Upper lobe of right lung (tissue), 1 donor: ENCODE results near the gene LRRC74A. TPM values are rescaled to one million over a fixed set of nuclear protein-coding genes. Genes with fewer than 3 reads are reported as not detected.

Experiments
- ATAC-seq: fragments of 200-7000 bp; cut with Tn5 transposase; one replicate; pipeline ENCODE4 v1.9.1; 2020; ENCODE audit warnings: mild to moderate bottlenecking, moderate library complexity
- DNase-seq: peaks from one replicate; pipeline ENCODE4 v3.0.0-alpha.2; 2020
- H3K27ac ChIP-seq: fragments of 200-600 bp; one replicate; pipeline ENCODE4 v1.8.0; 2022
- H3K27me3 ChIP-seq: fragments of 200-600 bp; one replicate; pipeline ENCODE4 v1.8.0; 2022; ENCODE audit warnings: mild to moderate bottlenecking
- H3K36me3 ChIP-seq: fragments of 200-600 bp; one replicate; pipeline ENCODE4 v1.8.0; 2022
- H3K4me1 ChIP-seq: fragments of 200-600 bp; one replicate; pipeline ENCODE4 v1.8.0; 2022
- H3K4me3 ChIP-seq: fragments of 200-600 bp; one replicate; pipeline ENCODE4 v1.8.0; 2022; ENCODE audit warnings: mild to moderate bottlenecking
- H3K9me3 ChIP-seq: fragments of 200-600 bp; one replicate; pipeline ENCODE4 v1.8.0; 2022
- intact Hi-C: fragments of 100-400 bp; cut with DNase I; formaldehyde crosslinking; loops from one replicate; pipeline ENCODE4 v1.11.0; 2022
- total RNA-seq: library from RNA; stranded (reverse); fragmentation: NEBNext Ultra II Directional; extraction: Animal tissue kit (Norgen Biotek cat#: 25700); gene quantifications from one replicate; pipeline ENCODE4 v1.2.1, GENCODE V29; 2021
- TF ChIP-seq, protein P1 (sequence below): fragments of 200-600 bp; IDR thresholded peaks from one replicate; pipeline ENCODE4 v1.8.0; 2022; ENCODE audit warnings: antibody characterized with exemption
- donor health status: DM: no; HTN: yes; CAD: no; lungs with severe emphysema.

Gene LRRC74A
- total RNA-seq, 1 donor from 2014 or later: not detected

DNA sequence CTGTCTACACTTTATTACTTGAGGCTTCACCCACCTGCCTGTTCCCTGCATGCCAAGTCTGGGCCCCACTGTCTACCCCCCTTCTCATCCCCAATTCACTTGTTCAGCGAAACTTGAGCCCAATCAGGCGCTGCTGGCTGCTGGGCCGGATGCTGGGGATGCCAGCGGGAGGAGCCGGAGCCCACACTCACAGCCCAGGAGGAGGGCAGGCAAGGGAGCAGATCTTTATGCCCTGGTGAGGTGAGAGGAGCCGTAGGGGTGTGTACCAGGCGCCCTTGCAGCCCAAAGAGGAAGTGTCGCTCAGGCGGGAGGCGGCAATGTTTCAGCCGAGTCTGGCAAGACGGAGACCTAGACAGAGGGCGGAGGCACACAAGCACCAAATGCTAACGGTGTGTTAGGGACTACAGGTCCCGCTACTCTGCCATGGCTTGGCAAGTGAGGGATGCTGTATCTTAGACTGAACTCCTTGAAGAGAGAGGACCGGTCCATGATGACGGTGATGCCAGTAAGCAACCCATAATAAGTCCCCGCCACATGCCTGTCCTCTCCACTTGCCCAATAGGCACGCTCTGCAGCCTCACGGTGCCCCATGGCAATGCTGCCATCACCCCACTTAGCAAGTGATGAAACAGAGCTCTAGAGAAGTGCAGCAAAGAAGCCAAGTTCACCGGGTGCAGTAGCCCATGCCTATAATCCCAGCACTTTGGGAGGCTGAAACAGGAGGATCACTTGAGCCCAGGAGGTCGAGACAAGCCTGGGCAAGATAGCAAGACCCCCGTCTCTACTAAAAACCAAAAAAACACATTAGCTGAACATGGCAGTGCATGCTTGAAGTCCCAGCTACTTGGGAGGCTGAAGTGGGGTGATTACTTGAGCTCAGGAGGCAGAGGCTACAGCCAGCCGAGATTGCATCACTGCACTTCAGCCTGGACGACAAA lies 41.6 kb downstream of the LRRC74A start:
- no peaks in the 10 kb centered on the region for H3K27me3 ChIP-seq
- H3K4me3 ChIP-seq: no peak overlapping the region
- intact Hi-C loops: no loop called here
- H3K36me3 ChIP-seq: no peaks in the 10 kb centered on the region
- peak; percentile 81 for DNase-seq
- no peak overlapping the region for H3K27ac ChIP-seq
- peaks cover 32% of the 10 kb centered on the region for H3K4me1 ChIP-seq
- H3K9me3 ChIP-seq: no peaks in the 10 kb centered on the region
- TF ChIP-seq, protein P1, sequence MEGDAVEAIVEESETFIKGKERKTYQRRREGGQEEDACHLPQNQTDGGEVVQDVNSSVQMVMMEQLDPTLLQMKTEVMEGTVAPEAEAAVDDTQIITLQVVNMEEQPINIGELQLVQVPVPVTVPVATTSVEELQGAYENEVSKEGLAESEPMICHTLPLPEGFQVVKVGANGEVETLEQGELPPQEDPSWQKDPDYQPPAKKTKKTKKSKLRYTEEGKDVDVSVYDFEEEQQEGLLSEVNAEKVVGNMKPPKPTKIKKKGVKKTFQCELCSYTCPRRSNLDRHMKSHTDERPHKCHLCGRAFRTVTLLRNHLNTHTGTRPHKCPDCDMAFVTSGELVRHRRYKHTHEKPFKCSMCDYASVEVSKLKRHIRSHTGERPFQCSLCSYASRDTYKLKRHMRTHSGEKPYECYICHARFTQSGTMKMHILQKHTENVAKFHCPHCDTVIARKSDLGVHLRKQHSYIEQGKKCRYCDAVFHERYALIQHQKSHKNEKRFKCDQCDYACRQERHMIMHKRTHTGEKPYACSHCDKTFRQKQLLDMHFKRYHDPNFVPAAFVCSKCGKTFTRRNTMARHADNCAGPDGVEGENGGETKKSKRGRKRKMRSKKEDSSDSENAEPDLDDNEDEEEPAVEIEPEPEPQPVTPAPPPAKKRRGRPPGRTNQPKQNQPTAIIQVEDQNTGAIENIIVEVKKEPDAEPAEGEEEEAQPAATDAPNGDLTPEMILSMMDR: no peak
- ATAC-seq: peak; percentile 66

- no peak for DNase-seq
- H3K4me1 ChIP-seq: peaks cover 27% of the 10 kb centered on the region
- TF ChIP-seq, protein P1: no peak
- H3K27me3 ChIP-seq: no peaks in the 10 kb centered on the region
- H3K27ac ChIP-seq: no peak overlapping the region
- intact Hi-C loops: no loop called here
- no peaks in the 10 kb centered on the region for H3K36me3 ChIP-seq
- no peak for ATAC-seq
- no peaks in the 10 kb centered on the region for H3K9me3 ChIP-seq
- no peak overlapping the region for H3K4me3 ChIP-seq
Observed at GRCh38 chr14:76868454-76869170, 42.4 kb downstream of the LRRC74A start.

DNA sequence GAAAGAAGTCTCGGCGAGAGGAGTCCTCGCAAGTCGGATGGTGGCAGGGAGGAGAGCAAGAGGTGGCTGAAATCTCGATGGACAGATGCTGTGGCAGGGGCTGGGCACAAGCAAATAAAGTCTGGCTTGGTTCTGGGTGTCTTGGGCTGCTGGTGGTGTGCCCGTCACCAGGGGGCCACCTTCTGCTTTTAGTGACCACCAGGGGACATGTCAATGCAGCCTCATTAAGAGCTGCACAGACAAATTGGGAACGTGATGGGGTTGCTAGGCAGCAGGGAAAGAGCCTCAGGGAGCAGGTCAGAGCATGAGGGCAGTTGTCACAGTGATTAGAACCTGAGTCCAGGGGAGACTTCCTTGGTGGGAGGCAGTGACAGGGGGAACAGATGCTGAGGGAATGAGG lies 44.0 kb downstream of the LRRC74A start:
- intact Hi-C loops: no loop called here
- DNase-seq (no peak), ATAC-seq (no peak)
- H3K36me3 ChIP-seq: no peaks in the 10 kb centered on the region
- peaks cover 16% of the 10 kb centered on the region for H3K4me1 ChIP-seq
- H3K4me3 ChIP-seq: no peak overlapping the region
- no peaks in the 10 kb centered on the region for H3K27me3 ChIP-seq
- H3K27ac ChIP-seq: no peak overlapping the region
- H3K9me3 ChIP-seq: no peaks in the 10 kb centered on the region
- TF ChIP-seq, protein P1: peak; percentile 11

DNA sequence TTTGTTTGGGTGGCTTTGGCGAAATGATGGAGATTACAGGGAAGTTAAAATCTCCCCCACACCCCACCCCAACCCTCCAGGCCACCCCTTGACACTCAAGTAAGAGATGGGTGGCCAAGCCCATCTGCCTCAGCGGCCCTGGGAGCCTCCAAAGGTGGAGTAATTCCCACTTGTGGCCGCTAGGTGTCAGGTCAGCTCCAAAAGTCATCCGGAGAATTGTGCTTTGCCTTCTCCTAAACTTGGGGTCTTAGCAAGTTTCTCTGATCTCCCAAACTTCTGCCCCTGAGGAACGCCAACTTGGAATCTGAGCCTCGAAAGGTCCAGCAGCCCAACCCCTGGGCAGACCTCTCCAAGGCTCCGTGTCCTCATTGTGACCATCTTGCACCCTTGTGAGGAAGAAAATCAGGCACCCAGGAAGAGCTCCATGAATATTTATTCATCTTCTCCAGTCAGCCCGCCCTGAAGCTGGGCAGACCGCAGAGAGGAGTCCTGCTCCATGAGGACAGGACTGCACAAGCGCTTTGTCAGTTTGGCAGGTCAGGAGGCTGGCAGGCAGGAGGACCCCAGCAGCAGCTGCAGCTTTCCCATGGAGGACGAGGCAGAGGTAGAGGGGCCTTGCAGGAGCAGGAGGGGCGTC lies 46.7 kb downstream of the LRRC74A start:
- Histone ChIP-seq H3K4me1 (peaks cover 4% of the 10 kb centered on the region), H3K4me3 (no peak overlapping the region), H3K27ac (no peak overlapping the region), H3K36me3 (no peaks in the 10 kb centered on the region), H3K27me3 (no peaks in the 10 kb centered on the region), H3K9me3 (no peaks in the 10 kb centered on the region)
- peak; percentile 71 for DNase-seq
- intact Hi-C loops: no loop called here
- peak; percentile 73 for ATAC-seq
- TF ChIP-seq, protein P1: peak; percentile 88

- Histone ChIP-seq H3K4me1 (no peaks in the 10 kb centered on the region), H3K27ac (no peak overlapping the region), H3K4me3 (no peak overlapping the region), H3K9me3 (no peaks in the 10 kb centered on the region), H3K27me3 (no peaks in the 10 kb centered on the region), H3K36me3 (no peaks in the 10 kb centered on the region)
- TF ChIP-seq, protein P1: no peak
- no peak for DNase-seq
- intact Hi-C loops: loop anchor here (5.0 kb wide), 1 partner anchor 193 kb away; no protein-coding TSS in a partner anchor
- no peak for ATAC-seq
Observed at GRCh38 chr14:76874734-76875133, 48.5 kb downstream of the LRRC74A start.
